ENCODE measurements around the gene GPR155. TPM values are rescaled to one million over a fixed set of nuclear protein-coding genes. Genes with fewer than 3 reads are reported as not detected.

The GPR155 gene
- total and polyA plus RNA-seq, 2 of the 4 experiments (the other 2 are of a cell fraction) = 2.3 to 3.4 TPM

GRCh38 chr2:174510583-174511189, 23.9 kb upstream of the GPR155 start:
- no CpG with 5 or more reads among the region's 2 CpGs for WGBS, 2 experiments (ENCODE audit: extremely low coverage in 2 of 2, insufficient read length in 1 of 2)
- dilution Hi-C loops (cut with HindIII; ENCODE audit: low sequenced_read_pairs, unreplicated experiment) = no loop called here
- ATAC-seq (ENCODE audit: low read depth) (no peak), DNase-seq (peak; percentile 13)
- BruUV-seq (replicated peaks) = no TSS peak
- Histone ChIP-seq H2BK15ac (ENCODE audit: low read depth, low read length) (no peak overlapping the region), H4K20me1 (ENCODE audit: insufficient read depth, low read length) (no peaks in the 10 kb centered on the region), H2AK5ac (ENCODE audit: low read depth, low read length) (no peak overlapping the region), H4K8ac (ENCODE audit: low read depth in 2 of 2, low read length in 2 of 2) (no peak overlapping the region), H3K4me1 (ENCODE audit: control insufficient read depth, insufficient read depth, low read length) (no peaks in the 10 kb centered on the region), H3K23ac (ENCODE audit: low read depth, low read length) (no peak overlapping the region), H3K9ac (ENCODE audit: low read depth, low read length) (no peak overlapping the region), H3K9me3 (ENCODE audit: control insufficient read depth, insufficient read depth, low read length) (peaks cover 17% of the 10 kb centered on the region), H3K9me1 (ENCODE audit: insufficient read depth, low read length) (no peaks in the 10 kb centered on the region), H3K79me1 (ENCODE audit: low read depth in 1 of 2, low read length in 2 of 2) (no peaks in the 10 kb centered on the region), H3K4me2 (ENCODE audit: low read depth, low read length) (no peak overlapping the region), H3K18ac (ENCODE audit: low read depth, low read length) (no peak overlapping the region), H2AK9ac (replicated peaks; ENCODE audit: low read depth, low read length, poor library complexity) (no peak overlapping the region), H3K4me3 (ENCODE audit: insufficient read depth, low read depth, low read length) (no peak overlapping the region), H3K56ac (ENCODE audit: extremely low read depth, insufficient read depth, low read length) (no peak overlapping the region), H2BK120ac (ENCODE audit: low read depth, low read length) (no peak overlapping the region), H2BK5ac (ENCODE audit: low read depth, low read length, poor library complexity, severe bottlenecking) (no peak overlapping the region), H2AFZ (replicated peaks; ENCODE audit: low read length, poor library complexity) (no peak overlapping the region), H2BK20ac (ENCODE audit: low read depth, low read length) (no peak overlapping the region), H4K5ac (ENCODE audit: low read depth, low read length) (no peak overlapping the region), H3K14ac (replicated peaks; ENCODE audit: low read depth, low read length) (no peak overlapping the region), H3K36me3 (ENCODE audit: control insufficient read depth, insufficient read depth, low read length) (no peaks in the 10 kb centered on the region), H4K91ac (ENCODE audit: insufficient read depth, low read depth, low read length) (no peak overlapping the region), H3K27me3 (ENCODE audit: control insufficient read depth, insufficient read depth, low read length) (no peaks in the 10 kb centered on the region), H3K27ac (ENCODE audit: insufficient read depth, low read length) (no peak overlapping the region), H3K4ac (ENCODE audit: low read depth, low read length) (no peak overlapping the region)
- intact Hi-C loops (cut with micrococcal nuclease) = no loop called here
- in situ Hi-C loops (cut with MboI; ENCODE audit: low sequenced_read_pairs) = no loop called here
- ChIA-PET POLR2A (ENCODE audit: unreplicated experiment) (no interaction called here), CTCF (no interaction called here)
- TF ChIP-seq RCOR1 (IDR thresholded peaks at IDR 0.05; ENCODE audit: insufficient replicate concordance, low read length) = no peak
- TF ChIP-seq RAD21 (IDR thresholded peaks at IDR 0.05; ENCODE audit: low read length) = no peak
- TF ChIP-seq SMC3 (IDR thresholded peaks at IDR 0.05; ENCODE audit: low read depth, low read length) = no peak
- no peak for TF ChIP-seq MXI1 (IDR thresholded peaks at IDR 0.05; ENCODE audit: borderline replicate concordance, low read depth, low read length)
- no peak for TF ChIP-seq CHD1 (IDR thresholded peaks at IDR 0.05; ENCODE audit: low read depth, low read length)

Measured in IMR-90 (cell line).